Astrocyte of the spinal cord (primary cell): ENCODE results near the gene POU2AF1.

Source experiments
- DNase-seq: peaks from one replicate; pipeline ENCODE4 v3.0.0; 2011; ENCODE audit warnings: low read depth, low spot score
- H3K4me3 ChIP-seq: 2 replicates; pipeline ENCODE4 v1.5.1; 2011; ENCODE audit warnings: low read depth, mild to moderate bottlenecking, low read length, moderate library complexity
- in situ Hi-C: cut with HindIII; loops from 2 replicates; pipeline ENCODE4 v1.10.0; 2017; ENCODE audit warnings: low sequenced_read_pairs
- TF ChIP-seq, protein P1 (sequence below): IDR thresholded peaks from 2 replicates; pipeline ENCODE4 v1.5.1; 2012; ENCODE audit warnings: low read depth, mild to moderate bottlenecking, low read length, inconsistent platforms

Gene POU2AF1

DNA sequence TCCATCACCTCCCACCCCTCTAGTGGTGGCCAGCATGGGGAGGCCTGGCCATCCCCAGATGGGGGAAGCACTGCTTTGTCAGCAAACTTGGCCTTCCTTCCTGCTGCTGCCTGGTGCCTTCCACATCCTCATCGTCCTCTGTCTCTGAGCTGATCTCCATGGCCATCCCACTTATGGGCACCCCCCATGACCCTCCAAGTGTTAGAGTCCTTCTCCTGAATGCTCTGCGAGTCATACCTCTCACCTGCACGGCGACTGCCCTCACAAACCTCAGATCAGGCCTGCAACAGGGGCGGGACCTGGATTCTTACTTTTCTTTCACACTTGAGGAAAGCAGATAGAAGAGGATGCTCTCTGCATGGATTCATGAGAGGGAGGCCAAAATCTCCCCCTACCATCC lies 24.0 kb downstream of the POU2AF1 start:
- TF ChIP-seq, protein P1, sequence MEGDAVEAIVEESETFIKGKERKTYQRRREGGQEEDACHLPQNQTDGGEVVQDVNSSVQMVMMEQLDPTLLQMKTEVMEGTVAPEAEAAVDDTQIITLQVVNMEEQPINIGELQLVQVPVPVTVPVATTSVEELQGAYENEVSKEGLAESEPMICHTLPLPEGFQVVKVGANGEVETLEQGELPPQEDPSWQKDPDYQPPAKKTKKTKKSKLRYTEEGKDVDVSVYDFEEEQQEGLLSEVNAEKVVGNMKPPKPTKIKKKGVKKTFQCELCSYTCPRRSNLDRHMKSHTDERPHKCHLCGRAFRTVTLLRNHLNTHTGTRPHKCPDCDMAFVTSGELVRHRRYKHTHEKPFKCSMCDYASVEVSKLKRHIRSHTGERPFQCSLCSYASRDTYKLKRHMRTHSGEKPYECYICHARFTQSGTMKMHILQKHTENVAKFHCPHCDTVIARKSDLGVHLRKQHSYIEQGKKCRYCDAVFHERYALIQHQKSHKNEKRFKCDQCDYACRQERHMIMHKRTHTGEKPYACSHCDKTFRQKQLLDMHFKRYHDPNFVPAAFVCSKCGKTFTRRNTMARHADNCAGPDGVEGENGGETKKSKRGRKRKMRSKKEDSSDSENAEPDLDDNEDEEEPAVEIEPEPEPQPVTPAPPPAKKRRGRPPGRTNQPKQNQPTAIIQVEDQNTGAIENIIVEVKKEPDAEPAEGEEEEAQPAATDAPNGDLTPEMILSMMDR, result no peak
- in situ Hi-C loops, result no loop called here
- DNase-seq, result no peak
- no peak overlapping the region for H3K4me3 ChIP-seq

DNA sequence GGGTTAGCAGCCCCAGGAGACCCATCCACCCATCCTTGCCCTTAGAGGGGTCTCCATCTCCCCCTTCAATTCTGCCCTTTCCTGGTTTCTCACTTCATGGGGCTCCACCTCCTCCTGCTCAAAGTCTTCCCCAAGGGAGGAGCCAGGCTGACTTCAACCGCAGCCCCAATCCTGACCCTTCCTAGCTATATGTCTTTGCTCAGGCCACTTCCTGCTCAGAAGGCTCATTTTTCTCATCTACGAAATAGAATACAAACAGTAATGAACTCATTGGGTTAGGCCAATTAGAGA lies 24.5 kb downstream of the POU2AF1 start:
- no peak overlapping the region for H3K4me3 ChIP-seq
- TF ChIP-seq, protein P1, result no peak
- DNase-seq, result no peak
- in situ Hi-C loops, result no loop called here

DNA sequence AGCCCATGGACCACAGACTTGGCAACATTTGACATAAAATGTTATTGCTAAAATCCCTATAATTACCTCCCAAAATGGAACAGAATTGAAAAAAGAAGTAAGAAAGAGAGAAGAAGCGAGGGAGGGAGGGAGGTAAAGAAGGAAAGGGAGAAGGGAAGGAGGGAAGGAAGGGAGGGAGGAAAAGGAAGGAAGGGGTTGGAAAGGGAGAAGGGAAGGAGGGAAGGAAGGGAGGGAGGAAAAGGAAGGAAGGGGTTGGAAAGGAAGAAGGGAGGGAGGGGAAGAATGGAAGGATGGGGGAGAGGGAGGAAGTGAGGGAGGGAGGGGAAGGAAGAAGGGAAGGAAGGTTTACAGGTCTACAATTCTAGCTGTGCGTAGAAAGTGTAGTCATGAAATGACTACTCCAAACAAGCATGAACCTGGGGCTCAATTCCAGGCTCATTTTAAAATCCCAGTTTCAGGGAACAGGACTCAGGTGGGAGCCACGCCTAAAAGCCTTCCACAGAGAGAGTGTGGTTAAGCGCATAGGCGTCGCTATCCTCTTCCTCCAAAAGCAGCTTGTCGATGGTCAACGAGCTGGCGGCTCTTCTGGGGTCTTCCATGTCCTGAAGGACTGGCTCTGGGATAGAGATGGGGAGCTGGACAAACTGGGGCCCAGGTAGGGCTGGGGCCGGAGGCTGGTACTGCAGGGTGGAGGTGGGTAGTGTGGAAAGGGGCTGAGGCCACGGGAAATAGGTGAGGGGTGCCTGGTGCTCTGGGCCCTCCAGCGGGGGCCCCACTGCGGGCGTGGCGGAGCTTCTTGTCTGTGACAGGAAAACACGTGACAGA lies 25.1 kb downstream of the POU2AF1 start:
- in situ Hi-C loops, result no loop called here

DNA sequence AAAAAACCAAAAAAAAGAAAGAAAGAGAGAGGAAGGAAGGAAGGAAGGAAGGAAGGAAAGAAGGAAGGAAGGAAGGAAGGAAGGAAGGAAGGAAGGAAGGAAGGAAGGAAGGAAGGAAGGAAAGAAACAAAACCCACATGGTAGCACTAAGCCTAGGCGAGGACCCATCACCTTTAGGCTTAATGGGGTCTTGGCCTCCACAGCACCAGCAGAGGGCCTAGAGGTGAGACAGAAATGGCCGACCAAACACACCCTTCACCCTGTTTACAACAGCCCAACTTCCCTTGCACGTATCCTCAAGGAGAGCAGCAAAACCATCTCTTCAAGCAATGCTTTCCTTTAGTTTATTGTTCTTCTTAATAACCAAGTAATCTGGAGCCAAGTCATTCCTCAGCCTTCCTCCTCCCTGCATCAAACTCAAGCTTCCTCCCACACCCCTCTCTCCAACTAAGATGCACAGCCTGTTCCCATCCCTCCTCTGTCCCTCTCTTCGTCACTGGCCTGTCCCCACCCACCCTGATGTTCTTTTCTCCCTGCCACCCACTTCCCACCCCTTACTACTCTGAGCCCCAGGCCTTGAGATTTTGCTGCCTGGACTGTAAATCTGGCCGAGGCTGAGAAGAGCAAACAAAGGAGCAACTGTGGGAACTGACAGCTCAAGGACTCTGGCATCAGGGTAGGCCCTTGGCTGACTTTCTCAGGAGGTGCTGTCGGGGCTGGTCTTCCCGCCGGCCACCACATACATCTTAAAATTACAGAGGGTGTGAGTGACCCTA lies 26.0 kb downstream of the POU2AF1 start:
- DNase-seq, result no peak
- in situ Hi-C loops, result no loop called here
- TF ChIP-seq, protein P1, result no peak
- H3K4me3 ChIP-seq, result no peak overlapping the region

More for the DNA sequence above, 25.1 kb downstream of the POU2AF1 start:
- no peak overlapping the region for H3K4me3 ChIP-seq
- TF ChIP-seq, protein P1, result no peak
- DNase-seq, result no peak

DNA sequence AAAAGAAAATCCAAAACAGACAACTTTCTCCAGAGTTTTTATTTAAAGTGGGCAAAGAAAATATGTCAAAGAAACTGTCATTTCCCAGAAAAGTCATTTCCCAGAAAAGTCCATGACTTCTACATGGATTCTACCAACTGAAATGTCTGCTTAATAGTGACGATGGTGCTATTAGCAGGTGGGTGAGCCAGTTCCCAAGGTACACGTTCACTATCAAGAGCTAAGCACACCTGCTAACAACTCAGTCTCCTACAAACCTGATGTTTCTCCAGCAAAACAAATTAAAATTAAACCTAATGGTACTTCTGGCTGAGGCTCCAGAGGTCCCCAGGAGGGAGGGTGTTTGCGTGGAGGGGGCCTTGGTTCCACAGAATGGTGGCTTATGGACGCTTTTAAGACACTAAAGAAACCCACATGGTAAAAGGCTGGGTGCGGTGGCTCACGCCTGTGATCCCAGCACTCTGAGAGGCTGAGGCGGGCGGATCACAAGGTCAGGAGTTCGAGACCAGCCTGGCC lies 26.8 kb downstream of the POU2AF1 start:
- TF ChIP-seq, protein P1, result no peak
- in situ Hi-C loops, result no loop called here
- H3K4me3 ChIP-seq, result no peak overlapping the region
- DNase-seq, result no peak

DNA sequence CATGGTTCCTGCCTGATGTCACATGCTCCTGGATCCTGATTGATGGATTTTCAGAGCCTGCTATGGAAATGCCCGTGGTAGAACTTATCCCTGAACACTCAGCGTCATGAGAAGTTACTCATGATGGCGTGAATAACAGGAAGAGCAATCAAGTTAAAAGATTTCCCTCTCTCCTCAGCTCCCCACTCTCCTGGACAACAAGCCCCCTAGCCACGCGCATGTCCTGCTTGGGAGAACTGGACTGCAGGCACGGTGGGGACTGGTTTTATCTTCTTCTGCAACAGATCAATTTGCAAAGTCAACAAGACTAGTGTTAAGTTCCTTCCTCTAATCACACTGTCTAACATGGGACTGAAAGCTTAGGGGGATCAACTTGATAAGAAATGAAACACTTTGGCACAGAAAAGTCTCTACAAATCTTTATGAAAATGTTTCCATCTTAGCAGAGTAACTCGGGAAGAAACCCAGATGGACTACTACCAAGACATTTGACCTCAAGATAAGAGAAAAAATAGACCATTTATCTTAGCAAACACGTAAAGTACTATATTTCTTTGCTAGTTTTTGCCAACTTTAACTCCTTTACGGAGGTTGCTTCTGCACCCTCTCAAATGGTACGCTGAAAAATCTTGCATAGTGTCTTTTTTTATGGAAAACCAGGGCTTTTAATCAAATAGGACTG lies 27.6 kb downstream of the POU2AF1 start:
- in situ Hi-C loops, result no loop called here
- TF ChIP-seq, protein P1, result no peak

More for the DNA sequence above, 27.6 kb downstream of the POU2AF1 start:
- no peak for DNase-seq
- H3K4me3 ChIP-seq, result no peak overlapping the region
